ENCODE results near the gene ZSCAN26. TPM values are rescaled to one million over a fixed set of nuclear protein-coding genes. Genes with fewer than 3 reads are reported as not detected.
"Not testable (repeated sequence)": the region's sequence is repeated elsewhere in the genome, so short reads cannot be mapped to it uniquely, and the experiment has no call there.

The ZSCAN26 gene
- total and polyA plus RNA-seq, 7 donors, result 4.2 to 12.9 (median 7.4) TPM

GRCh38 chr6:28315628-28316027 is 48.7 kb downstream of the ZSCAN26 start:
- intact Hi-C loops (cut with DNase I), result no loop called here
- H3K4me3 ChIP-seq, result no peak overlapping the region
- H3K27me3 ChIP-seq (ENCODE audit: insufficient read depth in 3 of 3, low read length in 2 of 3), result no peaks in the 10 kb centered on the region
- no peak overlapping the region for H3K27ac ChIP-seq
- no peaks in the 10 kb centered on the region for H3K4me1 ChIP-seq
- TF ChIP-seq, protein P1, sequence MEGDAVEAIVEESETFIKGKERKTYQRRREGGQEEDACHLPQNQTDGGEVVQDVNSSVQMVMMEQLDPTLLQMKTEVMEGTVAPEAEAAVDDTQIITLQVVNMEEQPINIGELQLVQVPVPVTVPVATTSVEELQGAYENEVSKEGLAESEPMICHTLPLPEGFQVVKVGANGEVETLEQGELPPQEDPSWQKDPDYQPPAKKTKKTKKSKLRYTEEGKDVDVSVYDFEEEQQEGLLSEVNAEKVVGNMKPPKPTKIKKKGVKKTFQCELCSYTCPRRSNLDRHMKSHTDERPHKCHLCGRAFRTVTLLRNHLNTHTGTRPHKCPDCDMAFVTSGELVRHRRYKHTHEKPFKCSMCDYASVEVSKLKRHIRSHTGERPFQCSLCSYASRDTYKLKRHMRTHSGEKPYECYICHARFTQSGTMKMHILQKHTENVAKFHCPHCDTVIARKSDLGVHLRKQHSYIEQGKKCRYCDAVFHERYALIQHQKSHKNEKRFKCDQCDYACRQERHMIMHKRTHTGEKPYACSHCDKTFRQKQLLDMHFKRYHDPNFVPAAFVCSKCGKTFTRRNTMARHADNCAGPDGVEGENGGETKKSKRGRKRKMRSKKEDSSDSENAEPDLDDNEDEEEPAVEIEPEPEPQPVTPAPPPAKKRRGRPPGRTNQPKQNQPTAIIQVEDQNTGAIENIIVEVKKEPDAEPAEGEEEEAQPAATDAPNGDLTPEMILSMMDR (IDR thresholded peaks at IDR 0.05), result no peak
- H3K36me3 ChIP-seq (ENCODE audit: insufficient read depth in 1 of 2, low read depth in 1 of 2), result no peaks in the 10 kb centered on the region
- DNase-seq (no peak), ATAC-seq (no peak)
- no peaks in the 10 kb centered on the region for H3K9me3 ChIP-seq
- 68 to 73% (median 69%) methylated on average over 3 of the region's 3 CpGs for WGBS, 3 donors

DNA sequence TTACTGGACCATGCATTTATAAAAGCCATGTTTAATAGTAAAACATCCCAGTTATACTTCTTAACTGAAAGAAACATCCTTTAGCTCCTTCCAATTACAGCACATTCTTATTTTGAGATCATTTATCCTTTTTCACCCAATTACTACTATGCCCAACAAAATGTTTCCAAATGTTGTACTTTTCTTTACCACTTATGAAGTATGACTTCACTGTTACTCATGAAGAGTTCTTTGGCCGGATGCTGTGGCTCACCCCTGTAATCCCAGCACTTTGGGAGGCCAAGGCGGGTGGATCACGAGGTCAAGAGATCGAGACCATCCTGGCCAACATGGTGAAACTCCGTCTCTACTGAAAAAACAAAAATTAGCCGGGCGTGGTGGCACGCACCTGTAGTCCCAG is 50.9 kb downstream of the ZSCAN26 start:
- H3K4me3 ChIP-seq; DNase-seq; ATAC-seq; H3K9me3 ChIP-seq; H3K27me3 ChIP-seq (ENCODE audit: insufficient read depth in 3 of 3, low read length in 2 of 3); H3K4me1 ChIP-seq; intact Hi-C loops (cut with DNase I); H3K27ac ChIP-seq; H3K36me3 ChIP-seq (ENCODE audit: insufficient read depth in 1 of 2, low read depth in 1 of 2): not testable (repeated sequence)
- 93 to 98% (median 95%) methylated on average over 8 of the region's 8 CpGs for WGBS, 3 donors

DNA sequence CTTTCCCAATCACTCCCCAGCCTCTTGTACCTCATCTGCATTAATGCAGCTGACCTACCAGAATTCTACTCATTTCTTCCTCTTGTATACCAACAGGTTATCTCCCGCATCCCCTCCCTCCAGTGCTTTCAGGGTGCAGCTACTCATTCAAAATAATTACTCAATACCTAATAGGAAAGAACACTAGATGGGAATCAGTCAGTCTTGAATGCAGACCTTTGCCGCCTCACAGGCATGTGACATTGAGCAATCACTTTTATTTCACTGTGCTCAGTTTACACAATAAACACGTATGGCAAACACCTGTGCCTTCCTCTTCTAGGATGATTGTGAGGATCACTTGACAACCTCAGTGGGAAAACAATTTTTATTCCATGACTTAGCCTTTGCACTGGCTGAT is 55.7 kb downstream of the ZSCAN26 start:
- peaks cover 21 to 33% of the 10 kb centered on the region in 2 donors for H3K36me3 ChIP-seq (ENCODE audit: insufficient read depth in 1 of 2, low read depth in 1 of 2)
- no peak for DNase-seq
- no peaks in the 10 kb centered on the region for H3K27me3 ChIP-seq (ENCODE audit: insufficient read depth in 3 of 3, low read length in 2 of 3)
- TF ChIP-seq, protein P1 (IDR thresholded peaks at IDR 0.05), result no peak
- no peaks in the 10 kb centered on the region for H3K4me1 ChIP-seq
- 77 to 81% (median 79%) methylated on average over 3 of the region's 3 CpGs for WGBS, 3 donors
- H3K27ac ChIP-seq, result no peak overlapping the region
- intact Hi-C loops (cut with DNase I), result no loop called here
- H3K9me3 ChIP-seq, result peaks cover 32% of the 10 kb centered on the region
- no peak for ATAC-seq
- no peak overlapping the region for H3K4me3 ChIP-seq

DNA sequence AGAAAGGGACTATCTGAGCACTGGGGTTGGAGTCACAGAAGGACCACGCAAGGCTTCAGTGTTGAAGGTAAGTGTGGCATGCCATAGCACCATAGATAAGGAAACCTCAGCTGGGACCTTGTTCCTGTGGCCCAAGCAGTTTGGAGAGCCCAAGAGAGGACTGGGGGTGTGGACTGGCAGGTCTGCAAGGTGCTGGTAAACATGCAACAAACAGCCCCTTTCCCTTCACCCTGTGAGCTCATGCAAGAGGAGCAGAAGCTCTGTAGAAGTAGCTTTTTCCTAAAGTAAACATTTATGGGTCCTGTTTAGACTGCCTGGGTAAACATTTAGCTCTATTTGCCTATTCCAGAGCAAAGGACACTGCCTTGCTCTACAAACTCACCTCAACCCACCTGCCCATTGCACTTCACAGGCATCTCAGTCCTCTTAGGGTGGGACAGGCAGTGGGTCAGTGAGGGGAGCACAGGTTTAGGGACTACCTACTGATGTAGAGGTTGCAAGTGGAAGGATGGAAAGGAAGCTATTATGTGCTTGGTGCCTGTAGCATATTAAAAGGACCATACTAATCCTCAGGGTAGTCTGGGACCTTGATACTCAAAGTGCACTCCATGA is 57.0 kb downstream of the ZSCAN26 start:
- Histone ChIP-seq H3K4me3 (no peak overlapping the region), H3K4me1 (no peaks in the 10 kb centered on the region), H3K36me3 (ENCODE audit: insufficient read depth in 1 of 2, low read depth in 1 of 2) (peaks cover 21 to 41% of the 10 kb centered on the region in 2 donors), H3K9me3 (peaks cover 38% of the 10 kb centered on the region), H3K27me3 (ENCODE audit: insufficient read depth in 3 of 3, low read length in 2 of 3) (no peaks in the 10 kb centered on the region), H3K27ac (no peak overlapping the region)
- no peak for ATAC-seq
- intact Hi-C loops (cut with DNase I), result no loop called here
- no peak for DNase-seq
- TF ChIP-seq, protein P1 (IDR thresholded peaks at IDR 0.05), result no peak
- WGBS, 3 donors, result 97 to 100% (median 97%) methylated on average over 1 of the region's 1 CpG

- H3K27ac ChIP-seq, result no peak overlapping the region
- TF ChIP-seq, protein P1 (IDR thresholded peaks at IDR 0.05), result no peak
- peaks cover 35% of the 10 kb centered on the region for H3K9me3 ChIP-seq
- intact Hi-C loops (cut with DNase I), result no loop called here
- no peaks in the 10 kb centered on the region for H3K4me1 ChIP-seq
- ATAC-seq (no peak), DNase-seq (no peak)
- H3K36me3 ChIP-seq (ENCODE audit: insufficient read depth in 1 of 2, low read depth in 1 of 2), result peaks cover 21 to 45% of the 10 kb centered on the region in 2 donors
- 97 to 98% (median 97%) methylated on average over 7 of the region's 7 CpGs for WGBS, 3 donors
- no peaks in the 10 kb centered on the region for H3K27me3 ChIP-seq (ENCODE audit: insufficient read depth in 3 of 3, low read length in 2 of 3)
- no peak overlapping the region for H3K4me3 ChIP-seq
These were observed 59.5 kb downstream of the ZSCAN26 start for GRCh38 chr6:28326371-28326948.

Other genes with a start within 250 kb of the ZSCAN26 start
- gene ZNF165, start 186.6 kb upstream of the ZSCAN26 start, total RNA-seq, result under 1 TPM in 3 of 4 donors, not detected in 1; 0.14 to 0.48 (median 0.30) TPM
- under 1 TPM; 0.31 to 0.35 (median 0.31) TPM for gene ZNF165, start 186.6 kb upstream of the ZSCAN26 start, polyA plus RNA-seq
- gene ZSCAN16, start 142.5 kb upstream of the ZSCAN26 start, total RNA-seq, result 1 to 10 TPM in 3 of 4 donors, under 1 TPM in 1; 0.96 to 3.1 (median 1.7) TPM
- gene ZSCAN16, start 142.5 kb upstream of the ZSCAN26 start, polyA plus RNA-seq, result 1 to 10 TPM; 1.7 to 7.1 (median 3.1) TPM
- gene ZKSCAN8, start 125.3 kb upstream of the ZSCAN26 start, total RNA-seq, result 10 to 100 TPM in 2 of 4 donors, 1 to 10 TPM in 2; 7.7 to 12.5 (median 9.2) TPM
- 1 to 10 TPM; 1.6 to 8.2 (median 3.1) TPM for gene ZKSCAN8, start 125.3 kb upstream of the ZSCAN26 start, polyA plus RNA-seq
- gene ZSCAN9, start 41.9 kb upstream of the ZSCAN26 start, total RNA-seq, result 1 to 10 TPM; 5.2 to 6.9 (median 6.3) TPM
- gene ZSCAN9, start 41.9 kb upstream of the ZSCAN26 start, polyA plus RNA-seq, result 10 to 100 TPM in 1 of 3 donors, 1 to 10 TPM in 2; 3.9 to 10.4 (median 7.4) TPM
- 1 to 10 TPM; 1.0 to 2.2 (median 1.8) TPM for gene ZKSCAN4, start 14.9 kb upstream of the ZSCAN26 start, total RNA-seq
- 1 to 10 TPM in 2 of 3 donors, under 1 TPM in 1; 0.83 to 2.2 (median 1.2) TPM for gene ZKSCAN4, start 14.9 kb upstream of the ZSCAN26 start, polyA plus RNA-seq
- gene NKAPL, start 7.8 kb upstream of the ZSCAN26 start, total RNA-seq, result 1 to 10 TPM; 5.0 to 9.4 (median 6.0) TPM
- gene NKAPL, start 7.8 kb upstream of the ZSCAN26 start, polyA plus RNA-seq, result 10 to 100 TPM in 2 of 3 donors, 1 to 10 TPM in 1; 8.1 to 27.3 (median 17.1) TPM
- gene PGBD1, start 14.4 kb downstream of the ZSCAN26 start, total RNA-seq, result 1 to 10 TPM in 3 of 4 donors, under 1 TPM in 1; 0.93 to 2.6 (median 1.3) TPM
- 1 to 10 TPM in 1 of 3 donors, under 1 TPM in 2; 0.62 to 1.3 (median 0.79) TPM for gene PGBD1, start 14.4 kb downstream of the ZSCAN26 start, polyA plus RNA-seq
- gene ZSCAN31, start 69.0 kb downstream of the ZSCAN26 start, total RNA-seq, result 10 to 100 TPM in 1 of 4 donors, 1 to 10 TPM in 3; 4.8 to 10.8 (median 7.7) TPM
- gene ZSCAN31, start 69.0 kb downstream of the ZSCAN26 start, polyA plus RNA-seq, result 1 to 10 TPM; 1.8 to 3.7 (median 2.3) TPM
- gene ZKSCAN3, start 82.8 kb downstream of the ZSCAN26 start, total RNA-seq, result 1 to 10 TPM; 1.5 to 4.6 (median 2.9) TPM
- gene ZKSCAN3, start 82.8 kb downstream of the ZSCAN26 start, polyA plus RNA-seq, result 1 to 10 TPM; 1.3 to 2.9 (median 1.5) TPM
- 1 to 10 TPM in 3 of 4 donors, under 1 TPM in 1; 0.98 to 2.2 (median 1.4) TPM for gene ZSCAN12, start 132.6 kb downstream of the ZSCAN26 start, total RNA-seq
- 1 to 10 TPM in 1 of 3 donors, under 1 TPM in 2; 0.48 to 1.2 (median 0.49) TPM for gene ZSCAN12, start 132.6 kb downstream of the ZSCAN26 start, polyA plus RNA-seq
- gene ZSCAN23, start 176.3 kb downstream of the ZSCAN26 start, total RNA-seq, result under 1 TPM in 3 of 4 donors, not detected in 1; 0.37 to 0.75 (median 0.44) TPM
- gene ZSCAN23, start 176.3 kb downstream of the ZSCAN26 start, polyA plus RNA-seq, result under 1 TPM; 0.08 to 0.14 (median 0.13) TPM
- gene GPX6, start 248.7 kb downstream of the ZSCAN26 start, total RNA-seq, result not detected
- not detected for gene GPX6, start 248.7 kb downstream of the ZSCAN26 start, polyA plus RNA-seq